Measurements from ENCODE around the gene ANKRD12. TPM values are rescaled to one million over a fixed set of nuclear protein-coding genes. Genes with fewer than 3 reads are reported as not detected.
"Not testable (repeated sequence)": the region's sequence is repeated elsewhere in the genome, so short reads cannot be mapped to it uniquely, and the experiment has no call there.

Gene ANKRD12
- polyA plus RNA-seq, 3 donors, result 29.2 to 33.9 (median 32.8) TPM

- no peak for DNase-seq (ENCODE audit: extremely low read depth in 1 of 11, low read depth in 9 of 11, low spot score in 4 of 11)
These were observed 1.3 kb upstream of the ANKRD12 start for GRCh38 chr18:9135081-9135911.

DNA sequence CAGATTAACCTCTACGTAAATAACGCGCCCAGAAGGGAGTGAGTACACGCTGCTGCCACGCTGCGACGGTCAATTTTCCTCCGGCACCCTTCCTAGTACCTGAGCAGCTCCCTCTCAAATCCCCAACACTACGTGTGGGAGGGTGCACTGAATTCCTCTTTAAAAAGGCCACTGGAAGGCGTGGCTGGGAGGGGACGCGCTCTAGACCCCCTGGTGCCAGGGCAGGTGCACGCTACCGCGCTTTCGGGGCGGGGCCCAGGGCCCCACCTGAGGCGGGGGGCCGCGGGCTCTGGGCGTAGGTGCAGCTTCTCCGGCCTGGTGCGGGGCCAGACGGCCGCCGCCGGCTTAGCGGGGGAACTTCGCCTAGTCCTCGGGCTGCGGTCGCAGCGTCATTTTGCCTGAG lies 668 bp upstream of the ANKRD12 start:
- peak in 5 of 11 donors; percentile 13 to 24 (median 23) for DNase-seq (ENCODE audit: extremely low read depth in 1 of 11, low read depth in 9 of 11, low spot score in 4 of 11)

GRCh38 chr18:9137168-9138066 lies 836 bp downstream of the ANKRD12 start:
- peak; percentile 24 to 65 (median 54) for DNase-seq (ENCODE audit: extremely low read depth in 1 of 11, low read depth in 9 of 11, low spot score in 4 of 11)

GRCh38 chr18:9139400-9140039 lies 2.9 kb downstream of the ANKRD12 start:
- DNase-seq (ENCODE audit: extremely low read depth in 1 of 11, low read depth in 9 of 11, low spot score in 4 of 11), result no peak

GRCh38 chr18:9140381-9140780 lies 3.8 kb downstream of the ANKRD12 start:
- DNase-seq (ENCODE audit: extremely low read depth in 1 of 11, low read depth in 9 of 11, low spot score in 4 of 11), result no peak

DNA sequence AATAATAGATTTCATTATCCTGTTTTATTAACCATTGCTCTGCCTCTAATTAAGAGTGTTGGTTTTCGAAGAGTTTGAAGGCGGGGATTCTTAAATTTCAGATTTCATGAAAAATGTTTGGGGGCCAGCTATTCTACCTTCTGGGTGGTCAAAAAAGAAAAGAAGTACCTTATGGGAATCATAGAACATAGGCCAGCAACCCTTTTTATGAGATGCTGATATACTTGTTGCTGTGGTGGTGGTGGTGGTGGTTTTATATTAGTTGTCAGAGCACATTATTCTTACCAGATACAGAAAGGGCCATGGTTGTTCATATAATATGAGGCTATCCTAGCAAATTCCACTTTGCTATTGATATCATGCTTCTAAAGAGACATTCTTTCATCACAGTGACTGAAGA lies 4.4 kb downstream of the ANKRD12 start:
- no peak for DNase-seq (ENCODE audit: extremely low read depth in 1 of 11, low read depth in 9 of 11, low spot score in 4 of 11)

- DNase-seq (ENCODE audit: extremely low read depth in 1 of 11, low read depth in 9 of 11, low spot score in 4 of 11), result no peak
These were observed 9.6 kb downstream of the ANKRD12 start for GRCh38 chr18:9146224-9146623.

- DNase-seq (ENCODE audit: extremely low read depth in 1 of 11, low read depth in 9 of 11, low spot score in 4 of 11), result peak in 8 of 11 donors; percentile 23 to 68 (median 40)
These were observed 11.0 kb downstream of the ANKRD12 start for GRCh38 chr18:9147440-9148202.

GRCh38 chr18:9148203-9148552 lies 11.6 kb downstream of the ANKRD12 start:
- DNase-seq (ENCODE audit: extremely low read depth in 1 of 11, low read depth in 9 of 11, low spot score in 4 of 11), result no peak

GRCh38 chr18:9150121-9150520 lies 13.5 kb downstream of the ANKRD12 start:
- DNase-seq (ENCODE audit: extremely low read depth in 1 of 11, low read depth in 9 of 11, low spot score in 4 of 11), result no peak

DNA sequence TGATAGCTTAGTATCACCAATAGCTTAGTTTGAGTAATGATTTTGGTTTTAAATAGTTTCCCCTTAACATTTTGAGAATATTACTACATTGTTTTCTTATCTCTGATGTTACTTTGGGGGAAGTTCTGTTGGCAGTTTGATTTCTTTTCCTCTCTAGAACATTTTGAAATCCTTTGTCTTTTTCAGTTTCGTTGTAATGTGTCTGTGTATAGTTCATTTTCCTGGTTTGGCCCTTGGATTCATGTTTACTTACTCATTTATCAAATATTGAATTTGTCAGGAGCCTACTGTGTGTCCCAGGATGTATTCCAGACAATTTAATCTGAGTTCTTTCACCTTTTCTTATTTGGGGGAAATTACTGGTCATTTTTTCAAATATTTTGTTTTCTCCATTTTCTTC lies 16.7 kb downstream of the ANKRD12 start:
- DNase-seq (ENCODE audit: extremely low read depth in 1 of 11, low read depth in 9 of 11, low spot score in 4 of 11), result no peak

DNA sequence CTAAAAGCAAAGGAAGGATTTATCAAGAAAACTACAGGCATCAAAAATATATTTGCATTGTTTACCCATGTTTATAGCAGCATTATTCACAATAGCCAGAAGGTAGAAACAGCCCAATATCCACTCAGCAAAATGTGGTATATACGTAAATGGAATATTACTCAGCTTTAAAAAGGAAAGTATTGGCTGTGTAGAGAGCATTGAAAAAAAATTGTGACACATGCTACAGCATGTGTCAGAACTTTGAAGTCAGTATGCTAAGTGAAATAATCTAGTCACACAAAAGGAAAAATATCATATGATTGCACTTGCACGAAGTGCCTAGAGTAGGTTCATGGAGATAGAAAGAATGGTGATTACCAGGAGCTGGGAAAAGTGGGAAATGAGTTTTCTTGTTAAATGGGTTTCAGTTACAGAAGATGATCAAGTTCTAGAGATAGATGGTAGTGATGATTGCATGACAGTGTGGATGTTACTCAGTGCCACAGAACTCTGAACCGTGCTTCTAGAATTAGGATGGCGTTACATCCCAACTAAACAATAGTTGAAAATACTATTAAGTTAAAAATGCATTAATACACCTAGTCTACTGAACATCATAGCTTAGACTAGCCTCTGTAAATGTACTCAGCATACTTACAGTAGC lies 20.1 kb downstream of the ANKRD12 start:
- DNase-seq (ENCODE audit: extremely low read depth in 1 of 11, low read depth in 9 of 11, low spot score in 4 of 11), result no peak

GRCh38 chr18:9157806-9158205 lies 21.2 kb downstream of the ANKRD12 start:
- DNase-seq (ENCODE audit: extremely low read depth in 1 of 11, low read depth in 9 of 11, low spot score in 4 of 11), result no peak

- no peak for DNase-seq (ENCODE audit: extremely low read depth in 1 of 11, low read depth in 9 of 11, low spot score in 4 of 11)
These were observed 23.4 kb downstream of the ANKRD12 start for GRCh38 chr18:9160014-9160413.

DNA sequence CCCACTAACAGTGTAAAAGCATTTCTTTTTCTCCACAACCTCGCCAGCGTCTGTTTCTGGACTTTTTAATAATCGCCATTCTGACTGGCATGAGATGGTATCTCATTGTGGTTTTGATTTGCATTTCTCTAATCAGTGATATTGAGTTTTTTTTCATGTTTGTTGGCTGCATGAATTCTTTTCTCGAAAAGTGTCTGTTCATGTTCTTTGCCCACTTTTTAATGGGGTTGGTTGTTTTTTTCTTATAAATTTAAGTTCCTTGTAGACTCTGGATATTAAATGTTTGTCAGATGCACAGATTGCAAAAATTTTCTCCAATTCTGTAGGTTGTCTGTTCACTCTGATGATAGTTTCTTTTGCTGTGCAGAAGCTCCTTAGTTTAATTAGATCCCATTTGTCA lies 26.1 kb downstream of the ANKRD12 start:
- DNase-seq (ENCODE audit: extremely low read depth in 1 of 11, low read depth in 9 of 11, low spot score in 4 of 11), result not testable (repeated sequence)

- DNase-seq (ENCODE audit: extremely low read depth in 1 of 11, low read depth in 9 of 11, low spot score in 4 of 11), result not testable (repeated sequence)
These were observed 27.6 kb downstream of the ANKRD12 start for GRCh38 chr18:9164149-9164548.

DNA sequence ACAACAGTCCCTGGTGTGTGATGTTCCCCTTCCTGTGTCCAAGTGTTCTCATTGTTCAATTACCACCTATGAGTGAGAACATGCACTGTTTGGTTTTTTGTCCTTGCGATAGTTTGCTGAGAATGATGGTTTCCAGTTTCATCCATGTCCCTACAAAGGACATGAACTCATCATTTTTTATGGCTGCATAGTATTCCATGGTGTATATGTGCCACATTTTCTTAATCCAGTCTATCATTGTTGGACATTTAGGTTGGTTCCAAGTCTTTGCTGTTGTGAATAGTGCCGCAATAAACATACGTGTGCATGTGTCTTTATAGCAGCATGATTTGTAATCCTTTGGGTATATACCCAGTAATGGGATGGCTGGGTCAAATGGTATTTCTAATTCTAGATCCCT lies 29.3 kb downstream of the ANKRD12 start:
- not testable (repeated sequence) for DNase-seq (ENCODE audit: extremely low read depth in 1 of 11, low read depth in 9 of 11, low spot score in 4 of 11)

GRCh38 chr18:9169515-9169914 lies 32.9 kb downstream of the ANKRD12 start:
- not testable (repeated sequence) for DNase-seq (ENCODE audit: extremely low read depth in 1 of 11, low read depth in 9 of 11, low spot score in 4 of 11)

All from renal cortex interstitium (tissue), 11 donors.